GM18526 (cell line): Measurements from ENCODE around the gene TEX29.

Experiments used
- POLR2A ChIP-seq: IDR thresholded peaks from 3 replicates; pipeline ENCODE4 v1.6.1; 2011; ENCODE audit not compliant: insufficient read length; ENCODE audit errors: extremely low read depth

TEX29 gene

DNA sequence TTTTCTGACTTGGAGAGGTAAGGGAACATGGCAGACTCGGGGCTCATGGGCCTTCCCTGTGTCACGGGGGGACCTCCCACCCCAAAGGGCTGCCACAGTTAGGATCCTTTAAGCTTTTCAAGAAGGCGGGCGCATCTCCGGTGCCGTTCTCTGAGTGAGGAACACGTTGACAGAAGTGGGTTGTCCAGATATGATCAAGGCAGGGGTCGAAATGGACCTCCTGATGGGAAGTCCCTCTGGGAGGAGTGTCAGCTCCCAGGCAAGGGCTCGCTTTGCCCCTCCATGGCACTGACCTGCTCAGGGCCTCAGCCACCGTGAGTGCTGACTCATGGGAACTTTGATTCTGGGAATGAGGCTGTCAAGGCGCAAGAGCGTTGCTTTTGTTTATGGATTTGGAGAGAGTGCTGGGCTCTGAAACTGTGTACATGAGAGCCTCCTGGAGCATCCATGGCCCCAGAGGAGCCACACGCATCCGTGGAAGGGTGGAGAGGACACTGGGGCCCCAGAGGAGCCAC is 6.5 kb upstream of the TEX29 start:
- TF ChIP-seq POLR2A: no peak

DNA sequence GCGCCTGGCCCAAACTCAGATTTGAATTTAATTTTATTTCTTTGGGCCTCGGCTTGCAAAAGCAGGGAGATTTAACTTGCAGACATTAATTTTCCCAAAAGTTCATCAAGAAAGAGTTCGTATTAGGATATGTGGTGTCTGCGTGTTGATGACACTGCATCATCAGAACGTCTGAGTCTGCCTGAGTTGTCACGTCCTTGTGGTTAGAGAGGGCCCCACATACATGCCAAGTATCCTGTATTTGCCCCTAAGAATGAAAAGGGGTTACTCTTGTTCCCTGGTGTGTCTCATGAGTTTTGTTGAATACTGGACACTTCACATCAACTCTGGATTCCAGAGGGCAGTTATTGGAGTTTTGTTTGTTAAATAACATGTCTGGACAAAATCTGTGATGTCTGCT is 5.6 kb upstream of the TEX29 start:
- TF ChIP-seq POLR2A: no peak

DNA sequence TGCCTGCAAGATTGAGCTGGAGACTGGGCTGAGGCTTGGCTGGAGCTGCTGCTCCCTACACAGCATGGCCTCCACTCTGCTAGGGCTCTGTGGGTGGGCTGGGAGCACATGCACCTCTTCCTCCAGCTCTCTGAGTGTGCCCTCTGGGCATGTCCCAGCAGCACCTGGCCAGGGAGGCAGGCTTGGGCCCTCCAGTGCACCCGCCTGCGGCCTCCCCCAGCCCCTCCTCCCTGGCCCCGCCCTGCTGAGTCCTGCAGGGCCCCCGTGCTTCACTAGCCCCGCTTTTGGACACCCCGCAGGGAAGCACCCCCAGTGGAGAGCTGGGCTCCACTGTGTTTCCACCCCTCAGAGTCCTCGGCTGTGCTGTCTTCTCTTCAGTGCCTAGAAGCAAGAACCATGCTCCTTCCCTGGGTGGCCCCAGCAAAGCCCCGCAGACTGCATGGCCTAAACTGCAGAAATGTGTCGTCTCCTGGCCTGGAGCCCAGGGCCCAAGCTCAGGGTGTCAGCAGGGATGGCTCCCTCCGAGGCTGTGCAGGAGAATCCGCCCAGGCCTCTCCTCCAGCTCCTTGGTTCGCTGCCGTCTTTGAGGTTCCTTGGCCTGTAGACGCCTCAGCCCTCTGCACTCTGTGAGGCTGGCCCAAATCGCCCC is 5.0 kb upstream of the TEX29 start:
- no peak for TF ChIP-seq POLR2A

DNA sequence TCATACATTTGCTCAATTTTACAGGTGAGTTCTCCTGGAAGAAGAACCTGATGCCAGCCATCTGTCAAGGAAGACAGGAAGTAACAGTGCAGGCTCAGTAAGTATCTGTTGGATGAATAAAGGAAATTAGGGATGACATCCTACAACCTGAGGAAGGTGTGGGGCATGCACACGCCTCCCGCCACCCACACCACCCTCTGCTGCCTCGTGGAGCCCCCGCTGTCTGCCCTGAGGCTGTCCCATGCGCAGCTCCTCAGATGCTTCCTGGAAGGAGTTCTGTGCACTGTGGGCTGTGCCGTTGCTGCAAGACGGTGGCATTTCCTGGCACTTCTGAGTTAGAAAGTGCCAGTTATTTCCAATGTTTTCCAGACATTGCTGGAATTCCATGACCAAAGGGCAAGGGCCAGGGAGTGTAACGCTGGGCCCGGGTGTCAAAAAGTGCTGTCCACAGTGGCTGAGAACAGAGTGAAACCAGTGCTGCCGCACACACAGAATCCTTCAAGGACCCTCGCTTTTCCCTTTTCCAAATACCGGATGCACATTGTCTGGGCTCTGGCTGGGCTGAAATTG is 4.2 kb upstream of the TEX29 start:
- TF ChIP-seq POLR2A: no peak

DNA sequence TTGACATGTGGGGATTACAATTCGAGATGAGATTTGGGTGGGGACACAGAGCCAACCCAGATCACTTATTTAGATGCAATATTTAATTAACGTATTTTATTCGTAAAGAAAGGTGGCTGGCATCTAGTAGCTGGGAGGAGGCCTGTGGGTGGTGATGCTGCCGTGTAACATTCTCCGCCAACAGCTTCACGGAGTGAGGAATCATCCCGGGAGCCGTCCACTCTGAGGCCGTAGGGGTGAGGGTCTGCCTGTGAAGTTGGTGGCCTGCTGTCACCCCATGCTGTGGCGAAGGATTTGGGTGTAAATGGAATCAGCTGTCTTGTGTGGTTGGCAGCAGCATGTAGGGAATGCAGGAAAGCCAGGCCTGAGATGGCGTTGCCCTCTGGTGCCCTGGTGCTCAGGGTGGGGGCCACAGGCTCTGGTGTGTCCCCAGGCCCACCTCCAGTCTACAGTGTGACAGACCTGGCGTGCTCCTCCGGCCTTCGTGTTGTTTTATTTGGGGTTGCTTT is 3.3 kb upstream of the TEX29 start:
- TF ChIP-seq POLR2A: no peak

DNA sequence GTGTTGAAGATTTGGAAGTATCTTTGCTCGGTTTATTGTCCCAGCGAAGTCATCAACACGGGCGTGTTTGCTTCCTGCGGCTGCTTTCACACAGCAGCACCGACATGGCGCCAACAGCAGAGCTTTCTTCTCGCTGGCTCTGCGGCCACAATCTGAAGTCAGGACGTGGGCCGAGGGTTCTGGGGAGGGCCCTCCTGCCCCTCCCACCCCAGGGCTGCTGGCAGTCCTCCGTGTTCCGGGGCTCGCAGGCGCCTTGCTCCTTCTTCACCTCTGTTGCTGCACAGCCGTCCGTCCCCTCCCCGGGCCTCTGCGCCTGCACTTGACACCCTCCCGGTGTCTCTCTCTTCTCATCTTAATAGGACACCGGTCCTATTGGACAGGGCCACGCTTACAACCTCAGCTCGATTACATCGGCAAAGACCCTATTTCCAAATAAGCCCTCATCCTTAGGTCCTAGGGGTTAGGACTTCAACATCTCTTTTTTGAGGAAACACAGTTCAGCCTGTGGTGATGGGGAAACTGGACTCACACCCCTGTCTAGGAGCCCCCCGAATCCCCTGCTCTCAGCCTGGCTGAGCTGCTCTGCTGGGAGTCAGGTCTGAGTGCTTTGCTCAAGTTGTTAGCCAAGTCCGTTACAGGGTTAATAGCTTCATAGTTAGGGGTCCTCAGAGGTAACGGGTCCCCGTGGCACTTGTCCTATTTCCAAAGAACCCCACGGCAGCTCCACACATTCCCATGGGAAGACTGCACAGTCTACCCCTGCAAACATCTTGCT is 2.7 kb upstream of the TEX29 start:
- no peak for TF ChIP-seq POLR2A

DNA sequence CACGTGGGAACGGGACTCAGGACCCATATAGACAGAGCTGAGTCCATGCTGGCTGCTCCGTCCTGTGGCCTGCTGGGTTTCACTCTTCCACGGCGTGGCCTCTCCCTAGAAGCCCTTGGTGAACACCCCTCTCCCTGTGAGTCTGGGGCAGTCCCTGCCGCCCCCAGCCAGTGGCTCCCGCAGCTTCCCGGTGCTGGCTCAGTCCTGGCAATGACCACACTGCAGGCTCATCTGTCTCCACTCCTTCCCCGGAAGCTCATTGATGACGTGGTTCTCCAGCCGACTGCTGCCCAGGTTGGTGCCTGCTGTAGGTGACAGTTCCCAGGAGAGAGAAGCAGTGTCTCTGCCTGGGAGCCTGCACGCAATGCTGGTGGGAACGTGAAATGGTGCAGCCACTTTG is 2.1 kb upstream of the TEX29 start:
- no peak for TF ChIP-seq POLR2A

DNA sequence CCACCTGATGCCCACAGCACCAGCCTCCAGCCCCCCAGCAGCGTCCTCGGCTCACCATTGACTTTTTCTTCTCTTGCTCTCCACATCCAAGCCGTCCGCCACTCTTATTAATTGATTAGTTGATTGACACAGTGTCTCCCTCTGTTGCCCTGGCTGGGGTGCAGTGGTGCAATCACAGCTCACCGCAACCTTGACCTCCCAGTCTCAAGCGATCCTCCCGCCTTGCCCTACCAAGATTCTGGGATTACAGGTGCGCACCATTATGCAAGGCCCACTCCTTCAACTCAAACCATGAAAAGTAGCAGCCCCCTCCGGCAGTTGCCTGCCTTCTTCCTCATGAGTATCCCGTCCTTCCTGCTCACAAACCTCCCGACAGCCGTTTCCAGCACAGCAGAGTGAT is 921 bp upstream of the TEX29 start:
- TF ChIP-seq POLR2A: no peak

DNA sequence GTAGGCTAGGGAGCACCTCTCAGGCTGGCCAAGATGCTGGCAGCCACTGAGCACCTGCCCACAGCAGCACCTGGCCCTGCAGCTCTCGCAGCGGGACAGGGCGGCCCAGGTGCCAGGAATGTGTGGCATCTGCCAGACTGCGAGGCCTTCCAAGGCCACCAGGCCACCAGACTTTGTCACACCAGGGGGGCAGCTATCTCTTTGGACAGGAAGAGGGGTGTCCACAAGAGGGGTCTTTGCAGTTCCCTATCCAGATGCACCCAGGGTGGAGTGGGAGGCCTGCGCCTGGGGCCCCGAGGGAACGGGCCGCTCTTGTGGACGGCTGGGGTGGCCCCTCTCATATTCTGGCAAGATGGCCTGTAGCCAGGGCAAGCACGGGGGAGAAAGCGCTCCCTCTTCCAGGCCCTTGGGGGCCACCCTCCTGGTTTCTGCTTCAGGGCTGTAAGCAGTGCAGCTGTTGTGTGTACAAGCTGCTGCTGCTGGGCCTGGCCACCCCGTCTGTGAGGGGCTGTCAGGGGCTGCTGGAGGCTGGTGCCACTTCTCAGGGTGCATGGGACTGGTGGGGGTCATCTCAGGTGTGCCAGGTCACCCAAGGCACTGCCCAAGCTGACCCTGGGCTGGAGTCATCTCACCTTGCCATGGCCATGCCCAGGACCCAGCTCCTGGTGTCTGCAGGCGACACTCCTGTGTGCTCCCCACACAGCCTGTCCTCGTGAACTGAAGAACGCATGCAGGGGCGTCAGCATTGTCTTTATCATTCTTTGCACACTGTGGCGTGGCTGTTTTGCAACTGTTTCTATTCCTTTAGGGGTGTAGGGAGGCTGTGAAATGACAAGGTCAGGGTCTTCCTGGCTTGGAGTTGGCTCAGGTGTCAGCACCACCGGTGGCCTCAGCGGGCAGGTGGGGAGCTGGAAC is 1.8 kb downstream of the TEX29 start:
- TF ChIP-seq POLR2A: no peak

DNA sequence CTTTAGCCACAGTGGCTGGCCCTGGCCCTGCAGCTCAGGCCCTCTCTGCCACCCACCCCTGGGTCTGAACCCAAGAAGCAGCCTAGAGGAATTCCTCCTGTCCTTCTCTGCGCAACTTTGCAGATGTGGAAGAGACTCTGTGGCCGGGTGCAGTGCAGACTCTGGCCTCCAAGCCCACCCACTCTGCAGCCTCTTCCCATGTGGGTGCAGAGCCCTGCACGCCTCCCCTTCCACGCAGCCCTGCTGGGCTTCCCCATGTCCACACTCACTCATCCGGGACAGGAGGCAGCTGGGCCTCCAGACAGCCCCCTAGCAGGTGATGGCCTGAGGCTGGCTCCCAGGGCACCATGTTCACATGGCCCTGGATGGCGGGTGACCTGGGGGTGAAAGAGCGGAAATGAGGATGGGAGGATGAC is 2.5 kb downstream of the TEX29 start:
- no peak for TF ChIP-seq POLR2A

DNA sequence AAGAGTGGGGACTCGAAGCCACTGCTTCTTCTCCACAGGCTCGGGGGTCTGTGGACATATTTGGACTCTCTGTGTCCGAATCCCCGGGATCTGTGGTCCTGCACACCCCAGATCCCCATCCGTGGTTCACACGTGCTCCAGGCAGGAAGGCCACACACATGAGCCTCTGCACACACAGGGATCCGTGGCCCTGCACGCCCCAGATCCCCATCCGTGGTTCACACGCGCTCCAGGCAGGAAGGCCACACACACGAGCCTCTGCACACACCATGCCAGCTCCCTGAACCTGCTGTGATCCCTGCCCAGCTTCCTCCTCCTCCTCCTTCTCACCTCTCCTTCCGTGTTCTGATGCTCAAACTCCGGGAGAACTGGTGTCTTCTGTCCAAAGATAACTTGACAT is 3.1 kb downstream of the TEX29 start:
- no peak for TF ChIP-seq POLR2A

DNA sequence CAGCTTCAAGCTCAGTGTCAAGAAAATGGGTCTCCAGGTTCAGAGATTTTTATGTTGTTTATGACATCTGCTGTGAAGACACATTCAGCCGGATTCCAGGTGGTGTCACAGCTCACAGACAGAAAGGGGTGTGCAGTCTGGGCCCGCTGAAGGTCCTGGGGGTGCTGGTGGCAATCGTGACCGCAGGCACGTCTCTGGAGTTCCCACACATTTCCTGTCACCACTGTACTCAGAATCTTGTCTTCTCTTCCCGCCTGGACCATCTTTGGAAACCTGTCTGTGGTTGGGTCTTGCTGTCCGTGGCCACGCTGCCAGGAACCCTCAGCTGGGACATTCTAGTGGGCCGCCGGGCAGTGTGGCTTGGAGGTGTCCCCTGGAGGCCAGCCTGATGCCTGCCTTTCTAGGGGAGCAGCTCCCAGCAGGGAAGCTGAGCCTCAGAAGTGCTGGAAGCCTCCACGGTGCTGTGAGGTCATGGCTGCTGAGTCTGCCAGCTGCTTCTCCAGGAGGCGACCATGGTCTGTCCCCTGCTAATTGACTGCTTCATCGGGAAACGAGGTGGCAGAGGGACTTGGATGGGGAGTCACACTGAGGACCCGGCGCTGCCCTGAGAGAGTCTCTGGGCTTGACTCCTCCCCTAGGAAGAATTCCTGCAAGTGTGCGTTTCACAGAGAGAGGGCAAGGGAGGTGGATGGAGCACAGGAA is 3.7 kb downstream of the TEX29 start:
- no peak for TF ChIP-seq POLR2A

DNA sequence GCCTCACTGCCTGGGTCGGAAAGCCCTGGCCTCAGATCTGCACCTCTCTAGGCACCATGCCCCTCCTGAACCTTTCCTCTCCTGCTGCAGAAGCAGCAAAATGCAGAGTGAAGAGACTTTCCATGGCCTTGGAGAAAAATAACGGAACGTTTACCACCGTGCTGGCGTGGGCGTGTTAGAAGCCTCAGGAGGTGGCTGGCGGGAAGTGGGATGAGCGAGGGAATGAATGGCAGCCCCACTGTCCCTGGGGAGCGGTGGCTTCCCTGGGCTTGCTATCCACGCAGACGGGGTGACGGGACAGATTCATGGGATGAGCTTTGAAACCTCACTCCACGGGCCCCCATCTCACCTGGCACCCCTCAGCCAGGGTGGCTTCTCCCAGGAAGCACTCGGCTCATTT is 4.3 kb downstream of the TEX29 start:
- no peak for TF ChIP-seq POLR2A

DNA sequence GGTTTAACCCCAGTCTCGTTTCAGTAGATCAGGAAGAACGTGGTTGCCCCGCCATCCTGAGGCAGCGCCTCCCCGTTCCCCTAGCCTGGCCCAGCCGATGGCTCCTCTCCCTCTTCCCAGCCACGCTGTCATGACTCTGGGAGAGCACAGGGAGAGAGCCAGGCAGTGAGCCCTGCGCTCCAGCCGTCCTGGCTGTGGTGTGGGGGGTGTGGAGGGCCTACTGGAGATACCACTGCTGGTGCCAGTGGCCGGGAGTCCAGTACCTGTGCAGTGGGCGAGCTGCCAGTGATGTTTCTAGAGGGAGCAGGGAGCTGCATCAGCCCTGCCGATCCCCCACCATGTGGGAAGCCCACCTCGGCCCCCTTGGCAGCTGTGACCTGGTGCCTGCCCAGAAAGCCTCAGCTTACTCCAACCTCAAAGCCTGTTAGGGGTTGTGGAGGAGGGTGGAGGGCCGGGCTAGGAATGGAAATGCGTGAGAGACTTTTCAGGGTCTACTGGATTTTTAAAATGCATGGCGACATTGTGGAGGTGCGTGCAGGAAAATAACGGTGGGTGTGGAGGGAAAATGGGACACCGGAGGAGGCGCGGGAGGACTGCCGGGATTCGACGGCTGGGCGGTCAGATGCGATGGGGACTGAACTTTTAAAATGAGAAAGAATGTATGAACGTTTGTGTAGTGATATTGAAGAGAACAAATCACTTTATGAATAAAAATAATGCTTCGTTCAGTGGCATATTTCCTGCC is 4.9 kb downstream of the TEX29 start:
- no peak for TF ChIP-seq POLR2A

DNA sequence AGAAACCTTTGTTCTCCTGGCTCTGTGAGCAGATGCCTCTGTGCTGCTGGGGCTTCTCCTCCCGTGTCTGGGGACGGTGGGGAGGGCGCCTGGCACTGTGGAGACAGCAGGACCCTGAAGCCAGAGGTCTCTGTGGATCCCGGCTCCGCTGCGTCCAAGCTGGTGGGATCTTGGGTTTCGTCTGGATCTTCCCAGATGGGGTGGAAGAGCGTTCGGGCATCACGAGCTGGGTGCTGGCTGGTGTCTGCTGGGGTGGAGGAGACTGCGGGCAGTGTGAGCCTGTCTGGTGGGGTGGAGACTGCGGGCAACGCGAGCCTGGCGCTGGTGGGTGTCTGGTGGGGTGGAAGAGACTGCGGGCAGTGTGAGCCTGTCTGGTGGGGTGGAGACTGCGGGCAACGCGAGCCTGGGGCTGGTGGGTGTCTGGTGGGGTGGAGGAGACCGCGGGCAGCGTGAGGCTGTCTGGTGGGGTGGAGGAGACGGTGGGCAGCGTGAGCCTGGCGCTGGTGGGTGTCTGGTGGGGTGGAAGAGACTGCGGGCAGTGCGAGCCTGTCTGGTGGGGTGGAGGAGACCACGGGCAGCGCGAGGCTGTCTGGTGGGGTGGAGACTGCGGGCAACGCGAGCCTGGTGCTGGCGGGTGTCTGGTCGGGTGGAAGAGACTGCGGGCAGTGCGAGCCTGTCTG is 5.6 kb downstream of the TEX29 start:
- TF ChIP-seq POLR2A: no peak
